H1 (cell line): ENCODE data around the gene WLS. TPM values are rescaled to one million over a fixed set of nuclear protein-coding genes. Genes with fewer than 3 reads are reported as not detected.

Experiments
- CTCF ChIA-PET: fragments of 300-600 bp; sonication (Branson Sonifier 250); formaldehyde crosslinking; loops from one replicate; lab custom pipeline; 2021; ENCODE audit not compliant: partially characterized antibody; lab: Charles Lee
- POLR2A ChIA-PET: fragments of 300-600 bp; sonication (Branson Sonifier 250); formaldehyde crosslinking; loops from one replicate; lab custom pipeline; 2021; ENCODE audit warnings: inconsistent platforms; ENCODE audit not compliant: partially characterized antibody; lab: Charles Lee
- DNase-seq, 2 experiments: peaks; one replicate each; pipeline versions ENCODE4 v3.0.0 to v3.0.0-alpha.2; 2010 to 2022; ENCODE audit warnings: low spot score in 2 of 2, low read depth in 1 of 2, mixed read lengths in 1 of 2
- FAIRE-seq: peaks from 2 replicates; lab custom pipeline; 2011; peaks lifted over from hg19 to GRCh38; lab: Jason Lieb, UNC
- H2AFZ ChIP-seq: 2 replicates; pipeline ENCODE4 v1.8.1; 2012; ENCODE audit warnings: low read length, inconsistent platforms
- H2AK5ac ChIP-seq: 2 replicates; pipeline ENCODE4 v1.6.1; 2013; ENCODE audit warnings: low read depth, low read length
- H2BK120ac ChIP-seq: replicated peaks from 2 replicates; pipeline ENCODE3; 2013; ENCODE audit warnings: low read depth, low read length, inconsistent platforms
- H2BK12ac ChIP-seq: 2 replicates; pipeline ENCODE4 v1.6.1; 2013; ENCODE audit warnings: low read depth, low read length
- H2BK15ac ChIP-seq: 2 replicates; pipeline ENCODE4 v1.6.1; 2013; ENCODE audit warnings: low read length
- H2BK20ac ChIP-seq: 2 replicates; pipeline ENCODE4 v1.6.1; 2013; ENCODE audit warnings: low read length
- H2BK5ac ChIP-seq: 2 replicates; pipeline ENCODE4 v1.6.1; 2013; ENCODE audit warnings: low read depth, low read length
- H3K14ac ChIP-seq: 2 replicates; pipeline ENCODE4 v1.6.1; 2013; ENCODE audit warnings: inconsistent platforms; ENCODE audit not compliant: insufficient read length
- H3K18ac ChIP-seq: 2 replicates; pipeline ENCODE4 v1.6.1; 2013; ENCODE audit warnings: low read length; ENCODE audit errors: extremely low read depth
- H3K23ac ChIP-seq: 2 replicates; pipeline ENCODE4 v1.6.1; 2013; ENCODE audit warnings: inconsistent platforms; ENCODE audit not compliant: insufficient read length
- H3K23me2 ChIP-seq: 2 replicates; pipeline ENCODE4 v1.6.1; 2013; ENCODE audit warnings: low read depth, low read length
- H3K27ac ChIP-seq: 2 replicates; pipeline ENCODE4 v1.6.1; 2011; ENCODE audit warnings: low read depth, low read length, inconsistent platforms
- H3K27me3 ChIP-seq, 4 experiments: replicated peaks in 1 of 4; 1 replicate in 1 of 4; 2 replicates in 3 of 4; pipeline versions ENCODE4 v1.6.1 to v1.8.1; 2011 to 2013; ENCODE audit warnings: low read length in 3 of 4, mild to moderate bottlenecking in 3 of 4, inconsistent platforms in 2 of 4, mixed read lengths in 2 of 4, moderate library complexity in 1 of 4; ENCODE audit not compliant: control insufficient read depth in 3 of 4, insufficient read depth in 3 of 4; ENCODE audit errors: extremely low read depth in 1 of 4
- H3K36me3 ChIP-seq, 4 experiments: 2 replicates each; pipeline versions ENCODE4 v1.6.1 to v1.8.1; 2011 to 2013; ENCODE audit warnings: mild to moderate bottlenecking in 4 of 4, low read length in 3 of 4, moderate library complexity in 2 of 4, control low read depth in 1 of 4, inconsistent platforms in 1 of 4; ENCODE audit not compliant: insufficient read depth in 4 of 4, control insufficient read depth in 2 of 4
- H3K4ac ChIP-seq: replicated peaks from 2 replicates; pipeline ENCODE3; 2013; ENCODE audit warnings: low read length, low read depth, mixed read lengths, inconsistent platforms; ENCODE audit not compliant: insufficient read length
- H3K4me1 ChIP-seq, 4 experiments: replicated peaks in 1 of 4; 1 replicate in 1 of 4; 2 replicates in 3 of 4; pipeline versions ENCODE4 v1.6.1 to v1.8.1; 2011 to 2013; ENCODE audit warnings: low read length in 3 of 4, inconsistent platforms in 2 of 4, mixed read lengths in 1 of 4; ENCODE audit not compliant: insufficient read depth in 4 of 4, control insufficient read depth in 3 of 4
- H3K4me2 ChIP-seq, 2 experiments: 2 replicates each; pipeline versions ENCODE4 v1.6.1 to v1.8.1; 2011 to 2013; ENCODE audit warnings: low read depth in 2 of 2, low read length in 2 of 2, control low read depth in 1 of 2, inconsistent platforms in 1 of 2, mild to moderate bottlenecking in 1 of 2; ENCODE audit not compliant: insufficient read depth in 1 of 2
- H3K4me3 ChIP-seq, 4 experiments: fragments of 200-600, 300-600 bp in 1 of 4; sonication (generic), shearing (Covaris generic), sonication (Bioruptor Twin) in 1 of 4; 2 replicates each; pipeline versions ENCODE4 v1.5.1 to v1.8.1; 2011 to 2016; ENCODE audit warnings: low read length in 4 of 4, low read depth in 3 of 4, control low read depth in 2 of 4, inconsistent platforms in 2 of 4, mild to moderate bottlenecking in 2 of 4, mixed read lengths in 1 of 4, moderate library complexity in 1 of 4; ENCODE audit not compliant: insufficient read depth in 2 of 4; ENCODE audit errors: extremely low read depth in 1 of 4
- H3K56ac ChIP-seq: replicated peaks from 2 replicates; pipeline ENCODE3; 2013; ENCODE audit warnings: low read depth, mild to moderate bottlenecking, mixed read lengths, low read length, inconsistent platforms; ENCODE audit not compliant: insufficient read length
- H3K79me1 ChIP-seq: 2 replicates; pipeline ENCODE4 v1.6.1; 2013; ENCODE audit warnings: low read depth, low read length, control low read depth
- H3K79me2 ChIP-seq, 2 experiments: 2 replicates each; pipeline versions ENCODE4 v1.6.1 to v1.8.1; 2012 to 2013; ENCODE audit warnings: low read length in 2 of 2, mild to moderate bottlenecking in 2 of 2, inconsistent platforms in 1 of 2; ENCODE audit not compliant: insufficient read depth in 2 of 2, control insufficient read depth in 1 of 2
- H3K9ac ChIP-seq, 4 experiments: replicated peaks in 1 of 4; 1 replicate in 1 of 4; 2 replicates in 3 of 4; pipeline versions ENCODE4 v1.6.1 to v1.8.1; 2011 to 2013; ENCODE audit warnings: low read depth in 3 of 4, low read length in 3 of 4, control low read depth in 2 of 4, mild to moderate bottlenecking in 2 of 4, moderate library complexity in 2 of 4, inconsistent platforms in 1 of 4; ENCODE audit errors: extremely low read depth in 1 of 4
- H3K9me3 ChIP-seq, 2 experiments: 2 replicates each; pipeline versions ENCODE4 v1.6.1 to v1.8.1; 2012 to 2013; ENCODE audit warnings: mild to moderate bottlenecking in 2 of 2, moderate library complexity in 2 of 2, control low read depth in 1 of 2, inconsistent platforms in 1 of 2, low read depth in 1 of 2, low read length in 1 of 2, mixed read lengths in 1 of 2; ENCODE audit not compliant: insufficient read depth in 2 of 2
- H4K20me1 ChIP-seq, 2 experiments: replicated peaks in 1 of 2; 2 replicates each; pipeline versions ENCODE3 to v1.8.1; 2011 to 2013; ENCODE audit warnings: inconsistent platforms in 2 of 2, low read length in 2 of 2, mild to moderate bottlenecking in 1 of 2; ENCODE audit not compliant: insufficient read depth in 2 of 2, control insufficient read depth in 1 of 2
- H4K5ac ChIP-seq: 2 replicates; pipeline ENCODE4 v1.6.1; 2013; ENCODE audit warnings: low read length, low read depth, mixed read lengths, inconsistent platforms; ENCODE audit not compliant: insufficient read length
- H4K8ac ChIP-seq: 2 replicates; pipeline ENCODE4 v1.8.0; 2013; ENCODE audit warnings: mild to moderate bottlenecking, moderate library complexity, low read length, inconsistent platforms; ENCODE audit not compliant: insufficient read depth; ENCODE audit errors: extremely low read depth
- H4K91ac ChIP-seq: replicated peaks from 2 replicates; pipeline ENCODE3; 2013; ENCODE audit warnings: low read length, mixed read lengths, inconsistent platforms; ENCODE audit not compliant: insufficient read length
- HDAC2 ChIP-seq, 2 experiments: fragments of 300-600 bp in 1 of 2; sonication (generic) in 1 of 2; IDR thresholded peaks; 2 replicates each; pipeline ENCODE4 v1.6.1; 2011 to 2012; ENCODE audit warnings: low read depth in 2 of 2, low read length in 2 of 2, mild to moderate bottlenecking in 2 of 2, moderate library complexity in 2 of 2, borderline replicate concordance in 1 of 2, inconsistent platforms in 1 of 2
- SP4 ChIP-seq: IDR thresholded peaks from 2 replicates; pipeline ENCODE4 v1.6.1; 2012; ENCODE audit warnings: low read length, inconsistent platforms
- SUZ12 ChIP-seq: fragments of 200-600 bp; sonication (generic); IDR thresholded peaks from 2 replicates; pipeline ENCODE4 v1.6.1; 2012; ENCODE audit warnings: mild to moderate bottlenecking, inconsistent platforms, low read length, moderate library complexity, mixed read lengths
- TBP ChIP-seq: IDR thresholded peaks from 2 replicates; pipeline ENCODE4 v1.6.1; 2011; ENCODE audit warnings: low read depth, low read length, improper control_type of control experiment
- USF2 ChIP-seq: IDR thresholded peaks from 2 replicates; pipeline ENCODE4 v1.6.1; 2011; ENCODE audit warnings: low read length, improper control_type of control experiment
- WGBS, 2 experiments: shearing (Covaris generic) in 1 of 2; methylation state at CpG; one replicate each; pipeline versions ENCODE4 v1.1.6 to v1.1.7; 2013 to 2015; ENCODE audit warnings: low lambda C conversion rate in 2 of 2, mixed read lengths in 2 of 2, inconsistent platforms in 1 of 2, low coverage in 1 of 2, missing lambda C conversion rate in 1 of 2; ENCODE audit not compliant: insufficient replicate concordance in 2 of 2, insufficient coverage in 1 of 2, insufficient read length in 1 of 2; ENCODE audit errors: extremely low coverage in 1 of 2, missing lambda C conversion rate in 1 of 2; 5-methylcytosine and 5-hydroxymethylcytosine counted together
- polyA plus RNA-seq, 7 experiments: library from polyadenylated mRNA; depleted of rRNA in 3 of 7; stranded (reverse) in 5 of 7; unstranded in 2 of 7; fragments of >200 nt in 5 of 7; fragments of 200-250 nt in 2 of 7; gene quantifications; 1 replicate in 5 of 7; 2 replicates in 1 of 7; 4 replicates in 1 of 7; pipeline versions ENCODE4 v1.2.1 to v1.2.3, GENCODE V29; 2011 to 2013; ENCODE audit warnings: missing spikeins in 2 of 7, mixed read lengths in 2 of 7
- total RNA-seq: library from RNA; stranded (reverse); fragmentation: NEBNext Ultra II Directional; extraction: Animal tissue kit (Norgen Biotek cat#: 25700); gene quantifications from 2 replicates; pipeline ENCODE4 v1.2.1, GENCODE V29; 2021
- TF ChIP-seq, protein P1 (sequence below), 3 experiments: IDR thresholded peaks; 1 replicate in 2 of 3; 2 replicates in 1 of 3; pipeline versions ENCODE4 v1.5.1 to v1.6.1; 2011; ENCODE audit warnings: low read length in 3 of 3, mild to moderate bottlenecking in 3 of 3, inconsistent platforms in 2 of 3, low read depth in 1 of 3, moderate library complexity in 1 of 3; ENCODE audit not compliant: insufficient read depth in 1 of 3; ENCODE audit errors: control extremely low read depth in 1 of 3
- TF ChIP-seq, protein P2 (sequence below): IDR thresholded peaks from 2 replicates; pipeline ENCODE4 v1.6.1; 2012; ENCODE audit warnings: inconsistent platforms

The WLS gene
- total and polyA plus RNA-seq, 2 of the 8 experiments (the other 6 are each of a cell fraction or from before 2014, with no cell fraction given): 1.2 to 2.7 TPM

DNA sequence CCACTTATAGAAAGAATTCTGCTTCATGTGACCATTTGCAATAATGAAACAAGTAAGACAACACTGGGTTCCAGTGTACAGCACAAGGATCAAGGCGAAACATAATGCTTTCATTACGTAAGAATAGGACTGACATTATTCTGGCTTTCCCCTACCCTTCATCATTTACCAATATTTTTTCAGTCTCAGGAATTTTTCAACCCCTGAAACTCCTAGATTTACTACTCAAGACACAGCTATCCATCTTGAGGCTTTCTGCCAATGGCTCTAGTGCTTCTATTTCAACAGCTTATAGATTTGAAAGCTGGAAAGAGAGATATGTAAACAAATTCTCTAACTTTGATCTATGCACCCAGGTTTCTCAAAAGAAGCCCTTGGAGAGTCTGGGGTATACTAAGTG, 48.4 kb downstream of the WLS start:
- Histone ChIP-seq H3K4me2 (no peak overlapping the region), H3K4ac (no peak overlapping the region), H3K14ac (no peak overlapping the region), H3K4me1 (no peaks in the 10 kb centered on the region), H4K20me1 (no peaks in the 10 kb centered on the region), H3K9ac (no peak overlapping the region), H4K8ac (no peak overlapping the region), H2AFZ (no peak overlapping the region), H2AK5ac (no peak overlapping the region), H3K79me2 (no peaks in the 10 kb centered on the region), H4K5ac (no peak overlapping the region), H2BK15ac (no peak overlapping the region), H3K4me3 (no peak overlapping the region), H3K9me3 (peaks cover 0 to 3% of the 10 kb centered on the region in 2 experiments; a peak in 1 of 4 replicates), H2BK12ac (no peak overlapping the region), H4K91ac (no peak overlapping the region), H2BK120ac (no peak overlapping the region), H3K79me1 (no peaks in the 10 kb centered on the region), H3K27me3 (no peaks in the 10 kb centered on the region), H3K18ac (no peak overlapping the region), H2BK5ac (no peak overlapping the region), H3K56ac (no peak overlapping the region), H3K27ac (no peak overlapping the region), H3K36me3 (no peaks in the 10 kb centered on the region), H2BK20ac (no peak overlapping the region), H3K23me2 (no peaks in the 10 kb centered on the region), H3K23ac (no peak overlapping the region)
- DNase-seq (no peak), FAIRE-seq (no peak)
- ChIA-PET POLR2A (no interaction called here), CTCF (interaction anchor here (1.3 kb wide), 1 partner anchor 63 kb away, joined by 5 read pairs; no protein-coding TSS in a partner anchor)
- WGBS, 2 experiments: 89% methylated on average over 2 of the region's 2 CpGs; no CpG with 5 or more reads in 1 of the 2 experiments
- TF ChIP-seq TBP: no peak
- TF ChIP-seq, protein P1, sequence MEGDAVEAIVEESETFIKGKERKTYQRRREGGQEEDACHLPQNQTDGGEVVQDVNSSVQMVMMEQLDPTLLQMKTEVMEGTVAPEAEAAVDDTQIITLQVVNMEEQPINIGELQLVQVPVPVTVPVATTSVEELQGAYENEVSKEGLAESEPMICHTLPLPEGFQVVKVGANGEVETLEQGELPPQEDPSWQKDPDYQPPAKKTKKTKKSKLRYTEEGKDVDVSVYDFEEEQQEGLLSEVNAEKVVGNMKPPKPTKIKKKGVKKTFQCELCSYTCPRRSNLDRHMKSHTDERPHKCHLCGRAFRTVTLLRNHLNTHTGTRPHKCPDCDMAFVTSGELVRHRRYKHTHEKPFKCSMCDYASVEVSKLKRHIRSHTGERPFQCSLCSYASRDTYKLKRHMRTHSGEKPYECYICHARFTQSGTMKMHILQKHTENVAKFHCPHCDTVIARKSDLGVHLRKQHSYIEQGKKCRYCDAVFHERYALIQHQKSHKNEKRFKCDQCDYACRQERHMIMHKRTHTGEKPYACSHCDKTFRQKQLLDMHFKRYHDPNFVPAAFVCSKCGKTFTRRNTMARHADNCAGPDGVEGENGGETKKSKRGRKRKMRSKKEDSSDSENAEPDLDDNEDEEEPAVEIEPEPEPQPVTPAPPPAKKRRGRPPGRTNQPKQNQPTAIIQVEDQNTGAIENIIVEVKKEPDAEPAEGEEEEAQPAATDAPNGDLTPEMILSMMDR (IDR thresholded peaks at IDR 0.05; ENCODE audit: control extremely low read depth in 1 of 3, insufficient read depth in 1 of 3, low read depth in 1 of 3, low read length in 3 of 3): no peak
- no peak for TF ChIP-seq HDAC2 (IDR thresholded peaks at IDR 0.05; ENCODE audit: borderline replicate concordance in 1 of 2, low read depth in 2 of 2, low read length in 2 of 2)
- TF ChIP-seq USF2: no peak
- no peak for TF ChIP-seq SUZ12
- TF ChIP-seq SP4: no peak
- TF ChIP-seq, protein P2, sequence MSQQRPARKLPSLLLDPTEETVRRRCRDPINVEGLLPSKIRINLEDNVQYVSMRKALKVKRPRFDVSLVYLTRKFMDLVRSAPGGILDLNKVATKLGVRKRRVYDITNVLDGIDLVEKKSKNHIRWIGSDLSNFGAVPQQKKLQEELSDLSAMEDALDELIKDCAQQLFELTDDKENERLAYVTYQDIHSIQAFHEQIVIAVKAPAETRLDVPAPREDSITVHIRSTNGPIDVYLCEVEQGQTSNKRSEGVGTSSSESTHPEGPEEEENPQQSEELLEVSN: no peak
